A673 (cell line): ENCODE measurements around the gene ANKS6. TPM values are rescaled to one million over a fixed set of nuclear protein-coding genes. Genes with fewer than 3 reads are reported as not detected.

Experiments used
- BruUV-seq: library from RNA; stranded (reverse); fragments of 400-500 nt; replicated peaks from 2 replicates; lab custom pipeline; 2021; lab: Mats Ljungman, UMichigan
- CTCF ChIA-PET: fragments of 300-600 bp; sonication (Branson Sonifier 250); formaldehyde crosslinking; loops from one replicate; lab custom pipeline; 2022; ENCODE audit warnings: antibody characterized with exemption; lab: Charles Lee
- POLR2A ChIA-PET: fragments of 300-600 bp; sonication (Branson Sonifier 250); formaldehyde crosslinking; loops from one replicate; lab custom pipeline; 2022; ENCODE audit warnings: antibody characterized with exemption; ENCODE audit not compliant: low non-redundant PET; lab: Charles Lee
- DNase-seq: peaks from one replicate; pipeline ENCODE4 v3.0.0-alpha.2; 2015; ENCODE audit warnings: low spot score
- H3K27ac ChIP-seq: fragments of 200-600 bp; sonication (generic); 2 replicates; pipeline ENCODE4 v1.5.1; 2016; ENCODE audit warnings: mixed run types, low read depth, mild to moderate bottlenecking, mixed read lengths, antibody characterized with exemption, low read length; ENCODE audit not compliant: poor library complexity, severe bottlenecking
- H3K27me3 ChIP-seq: fragments of 200-600 bp; sonication (generic); replicated peaks from 2 replicates; pipeline ENCODE4 v1.6.1; 2017; ENCODE audit warnings: mixed run types, low read depth, mild to moderate bottlenecking, mixed read lengths, antibody characterized with exemption, low read length; ENCODE audit not compliant: insufficient read depth, poor library complexity
- H3K36me3 ChIP-seq: fragments of 200-600 bp; sonication (generic); 2 replicates; pipeline ENCODE4 v1.6.1; 2016; ENCODE audit warnings: mixed run types, mild to moderate bottlenecking, mixed read lengths, antibody characterized with exemption, low read length; ENCODE audit not compliant: insufficient read depth, poor library complexity, severe bottlenecking
- H3K4me1 ChIP-seq: fragments of 200-600 bp; sonication (generic); 2 replicates; pipeline ENCODE4 v1.6.1; 2017; ENCODE audit warnings: mixed run types, mild to moderate bottlenecking, mixed read lengths, antibody characterized with exemption, low read length; ENCODE audit not compliant: insufficient read depth, poor library complexity, severe bottlenecking
- H3K4me3 ChIP-seq: fragments of 200-600 bp; sonication (generic); 2 replicates; pipeline ENCODE4 v1.5.1; 2016; ENCODE audit warnings: low read depth, mixed run types, mild to moderate bottlenecking, mixed read lengths, low read length; ENCODE audit not compliant: poor library complexity, severe bottlenecking
- H3K9me3 ChIP-seq: fragments of 200-600 bp; sonication (generic); 2 replicates; pipeline ENCODE4 v1.6.1; 2016; ENCODE audit warnings: mixed run types, low read depth, mild to moderate bottlenecking, mixed read lengths, antibody characterized with exemption, low read length; ENCODE audit not compliant: poor library complexity, severe bottlenecking
- EZH2 ChIP-seq: fragments of 200-600 bp; sonication (generic); IDR thresholded peaks from 2 replicates; pipeline ENCODE4 v1.6.1; 2017; ENCODE audit warnings: borderline replicate concordance, low read depth, mild to moderate bottlenecking, mixed read lengths, antibody characterized with exemption, low read length; ENCODE audit not compliant: poor library complexity, severe bottlenecking
- intact Hi-C: fragments of 100-400 bp; cut with micrococcal nuclease; formaldehyde crosslinking; loops from one replicate; pipeline ENCODE4 v1.10.0; 2022; ENCODE audit not compliant: unreplicated experiment
- total RNA-seq: library from RNA; stranded (reverse); gene quantifications from 2 replicates; pipeline ENCODE4 v1.2.3, GENCODE V29; 2021
- TF ChIP-seq, protein P1 (sequence below): fragments of 300-800, 200-600 bp; sonication (generic); conservative IDR thresholded peaks from 2 replicates; pipeline ENCODE4 v1.5.1; 2017; ENCODE audit warnings: low read depth, mild to moderate bottlenecking, antibody characterized with exemption, low read length, moderate library complexity, mixed read lengths

ANKS6 gene
- total RNA-seq, 1 experiment from 2014 or later: 14.4 TPM

GRCh38 chr9:98815391-98815951 lies 19.1 kb upstream of the ANKS6 start:
- DNase-seq: no peak
- Histone ChIP-seq H3K4me3 (no peak overlapping the region), H3K4me1 (no peaks in the 10 kb centered on the region), H3K27me3 (no peaks in the 10 kb centered on the region), H3K9me3 (no peaks in the 10 kb centered on the region), H3K27ac (no peak overlapping the region), H3K36me3 (no peaks in the 10 kb centered on the region)
- TF ChIP-seq, protein P1, sequence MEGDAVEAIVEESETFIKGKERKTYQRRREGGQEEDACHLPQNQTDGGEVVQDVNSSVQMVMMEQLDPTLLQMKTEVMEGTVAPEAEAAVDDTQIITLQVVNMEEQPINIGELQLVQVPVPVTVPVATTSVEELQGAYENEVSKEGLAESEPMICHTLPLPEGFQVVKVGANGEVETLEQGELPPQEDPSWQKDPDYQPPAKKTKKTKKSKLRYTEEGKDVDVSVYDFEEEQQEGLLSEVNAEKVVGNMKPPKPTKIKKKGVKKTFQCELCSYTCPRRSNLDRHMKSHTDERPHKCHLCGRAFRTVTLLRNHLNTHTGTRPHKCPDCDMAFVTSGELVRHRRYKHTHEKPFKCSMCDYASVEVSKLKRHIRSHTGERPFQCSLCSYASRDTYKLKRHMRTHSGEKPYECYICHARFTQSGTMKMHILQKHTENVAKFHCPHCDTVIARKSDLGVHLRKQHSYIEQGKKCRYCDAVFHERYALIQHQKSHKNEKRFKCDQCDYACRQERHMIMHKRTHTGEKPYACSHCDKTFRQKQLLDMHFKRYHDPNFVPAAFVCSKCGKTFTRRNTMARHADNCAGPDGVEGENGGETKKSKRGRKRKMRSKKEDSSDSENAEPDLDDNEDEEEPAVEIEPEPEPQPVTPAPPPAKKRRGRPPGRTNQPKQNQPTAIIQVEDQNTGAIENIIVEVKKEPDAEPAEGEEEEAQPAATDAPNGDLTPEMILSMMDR: no peak
- TF ChIP-seq EZH2: no peak
- BruUV-seq: no TSS peak
- ChIA-PET POLR2A (no interaction called here), CTCF (no interaction called here)
- intact Hi-C loops: no loop called here

GRCh38 chr9:98811051-98811650 lies 14.8 kb upstream of the ANKS6 start:
- no peak for DNase-seq
- Histone ChIP-seq H3K4me3 (no peak overlapping the region), H3K27ac (no peak overlapping the region), H3K4me1 (no peaks in the 10 kb centered on the region), H3K36me3 (no peaks in the 10 kb centered on the region), H3K9me3 (no peaks in the 10 kb centered on the region), H3K27me3 (peaks cover 21% of the 10 kb centered on the region)
- CTCF ChIA-PET: no interaction called here
- BruUV-seq: no TSS peak
- TF ChIP-seq EZH2: no peak
- TF ChIP-seq, protein P1: no peak
- intact Hi-C loops: no loop called here
- POLR2A ChIA-PET: no interaction called here

DNA sequence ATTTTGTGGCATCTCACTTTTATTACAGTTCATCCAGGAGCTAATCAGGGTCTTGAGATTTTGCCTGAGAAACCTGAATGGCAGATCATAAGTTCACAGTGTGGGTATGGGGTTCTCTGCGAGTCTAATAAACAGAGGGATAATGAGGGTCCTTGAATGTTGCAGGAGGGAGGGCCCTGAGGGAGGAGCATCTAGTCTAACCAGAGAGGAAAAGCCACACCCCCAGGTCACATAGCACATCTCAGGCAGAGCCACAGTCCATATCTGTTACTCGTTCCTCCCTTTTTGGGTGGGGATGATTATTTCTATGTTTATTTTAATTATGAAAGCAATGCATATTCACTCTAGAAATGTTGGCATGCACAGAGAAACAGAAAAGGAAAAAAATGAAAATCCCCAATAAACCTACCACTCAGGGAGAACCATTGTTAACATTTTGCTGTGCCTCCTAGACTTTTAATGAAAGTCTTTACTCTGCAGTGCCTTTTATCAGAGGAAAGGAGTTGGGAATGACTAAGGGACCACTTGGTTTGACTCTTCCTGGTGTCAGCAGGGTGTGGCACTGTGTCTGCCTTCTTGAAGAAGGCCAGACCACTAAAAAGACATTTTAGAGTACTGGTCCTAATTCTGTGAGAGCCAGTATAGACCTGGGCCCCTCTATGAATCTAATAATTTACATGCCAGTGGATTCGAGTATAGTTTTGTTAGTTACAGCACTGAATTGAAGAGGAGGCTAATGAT lies 13.9 kb upstream of the ANKS6 start:
- Histone ChIP-seq H3K27me3 (peaks cover 27% of the 10 kb centered on the region), H3K27ac (no peak overlapping the region), H3K36me3 (no peaks in the 10 kb centered on the region), H3K4me3 (no peak overlapping the region), H3K9me3 (no peaks in the 10 kb centered on the region), H3K4me1 (no peaks in the 10 kb centered on the region)
- no peak for DNase-seq
- no TSS peak for BruUV-seq
- intact Hi-C loops: no loop called here
- CTCF ChIA-PET: no interaction called here
- TF ChIP-seq, protein P1: no peak
- TF ChIP-seq EZH2: no peak
- POLR2A ChIA-PET: no interaction called here
